ENCODE measurements around the gene C1QTNF4. TPM values are rescaled to one million over a fixed set of nuclear protein-coding genes. Genes with fewer than 3 reads are reported as not detected.

C1QTNF4 gene
- total RNA-seq, 6 donors from 2014 or later: 0.46 to 2.1 (median 0.78) TPM; not detected in 2

- 56 to 58% methylated on average over 5 of the region's 5 CpGs for WGBS, 2 donors
Observed at GRCh38 chr11:47631473-47631872, 37.3 kb upstream of the C1QTNF4 start.

GRCh38 chr11:47628026-47628425 is 33.8 kb upstream of the C1QTNF4 start:
- ATAC-seq (ENCODE audit: low FRiP score in 2 of 2) (no peak), DNase-seq (no peak)
- Histone ChIP-seq H3K36me3 (peaks cover 42 to 100% (median 69%) of the 10 kb centered on the region in 4 donors), H3K27ac (no peak overlapping the region), H3K9me3 (no peaks in the 10 kb centered on the region), H3K4me3 (no peak overlapping the region), H3K27me3 (no peaks in the 10 kb centered on the region), H3K4me1 (no peaks in the 10 kb centered on the region)
- WGBS, 2 donors: 88 to 89% methylated on average over 4 of the region's 4 CpGs
- no peak for TF ChIP-seq CTCF (IDR thresholded peaks at IDR 0.05)
- TF ChIP-seq POLR2A (IDR thresholded peaks at IDR 0.05): no peak
- no peak for TF ChIP-seq EP300 (IDR thresholded peaks at IDR 0.05)
- no peak for TF ChIP-seq POLR2AphosphoS5 (IDR thresholded peaks at IDR 0.05)

More at GRCh38 chr11:47631473-47631872, 37.3 kb upstream of the C1QTNF4 start:
- ATAC-seq (ENCODE audit: low FRiP score in 2 of 2): no peak
- no peaks in the 10 kb centered on the region for H3K4me1 ChIP-seq
- no peaks in the 10 kb centered on the region for H3K9me3 ChIP-seq
- TF ChIP-seq POLR2A (IDR thresholded peaks at IDR 0.05): no peak
- no peak for TF ChIP-seq POLR2AphosphoS5 (IDR thresholded peaks at IDR 0.05)
- no peak for TF ChIP-seq EP300 (IDR thresholded peaks at IDR 0.05)
- no peak for TF ChIP-seq CTCF (IDR thresholded peaks at IDR 0.05)
- no peak for DNase-seq
- H3K27me3 ChIP-seq: no peaks in the 10 kb centered on the region
- no peak overlapping the region for H3K27ac ChIP-seq
- H3K36me3 ChIP-seq: peaks cover 41 to 100% (median 73%) of the 10 kb centered on the region in 4 donors
- H3K4me3 ChIP-seq: no peak overlapping the region

- no peak overlapping the region for H3K4me3 ChIP-seq
- H3K27me3 ChIP-seq: no peaks in the 10 kb centered on the region
- TF ChIP-seq POLR2AphosphoS5 (IDR thresholded peaks at IDR 0.05): no peak
- no peak for TF ChIP-seq EP300 (IDR thresholded peaks at IDR 0.05)
- TF ChIP-seq POLR2A (IDR thresholded peaks at IDR 0.05): no peak
- H3K9me3 ChIP-seq: no peaks in the 10 kb centered on the region
- WGBS, 2 donors: 91 to 97% methylated on average over 8 of the region's 8 CpGs
- H3K27ac ChIP-seq: no peak overlapping the region
- H3K4me1 ChIP-seq: no peaks in the 10 kb centered on the region
- DNase-seq (no peak), ATAC-seq (ENCODE audit: low FRiP score in 2 of 2) (no peak)
- H3K36me3 ChIP-seq: peaks cover 49 to 100% (median 69%) of the 10 kb centered on the region in 4 donors
Observed at GRCh38 chr11:47626234-47626633, 32.0 kb upstream of the C1QTNF4 start.

- Histone ChIP-seq H3K27me3 (no peaks in the 10 kb centered on the region), H3K36me3 (peaks cover 19 to 90% (median 51%) of the 10 kb centered on the region in 4 donors), H3K4me3 (no peak overlapping the region), H3K27ac (no peak overlapping the region), H3K4me1 (no peaks in the 10 kb centered on the region), H3K9me3 (no peaks in the 10 kb centered on the region)
- TF ChIP-seq EP300 (IDR thresholded peaks at IDR 0.05) (no peak), POLR2A (IDR thresholded peaks at IDR 0.05) (no peak), POLR2AphosphoS5 (IDR thresholded peaks at IDR 0.05) (no peak), CTCF (IDR thresholded peaks at IDR 0.05) (no peak)
- WGBS, 2 donors: 90 to 96% methylated on average over 2 of the region's 2 CpGs
- DNase-seq (no peak), ATAC-seq (ENCODE audit: low FRiP score in 2 of 2) (no peak)
Observed at GRCh38 chr11:47620836-47621378, 26.7 kb upstream of the C1QTNF4 start.

- Histone ChIP-seq H3K27me3 (no peaks in the 10 kb centered on the region), H3K27ac (no peak overlapping the region), H3K9me3 (no peaks in the 10 kb centered on the region), H3K4me1 (no peaks in the 10 kb centered on the region), H3K4me3 (no peak overlapping the region), H3K36me3 (peaks cover 4 to 55% (median 30%) of the 10 kb centered on the region in 4 donors)
- ATAC-seq (ENCODE audit: low FRiP score in 2 of 2) (no peak), DNase-seq (no peak)
- WGBS, 2 donors: 40 to 48% methylated on average over 3 of the region's 3 CpGs
- no peak for TF ChIP-seq POLR2AphosphoS5 (IDR thresholded peaks at IDR 0.05)
Observed at GRCh38 chr11:47617417-47617809, 23.2 kb upstream of the C1QTNF4 start.

Data from upper lobe of left lung (tissue), 6 donors.